Suprapubic skin (tissue), 4 donors: ENCODE data around the gene COL4A6. TPM values are rescaled to one million over a fixed set of nuclear protein-coding genes. Genes with fewer than 3 reads are reported as not detected.
A peak's percentile ranks its signal among the peaks of the same experiment; 100 is the strongest.

Experiments
- DNase-seq, 2 donors: peaks; one replicate each; pipeline ENCODE4 v3.0.0-alpha.2; 2019; ENCODE audit warnings: low spot score in 2 of 2
- H3K27ac ChIP-seq: fragments of 200-600 bp; sonication (generic); one replicate; pipeline ENCODE4 v1.5.1; 2019
- H3K27me3 ChIP-seq: fragments of 200-600 bp; sonication (generic); one replicate; pipeline ENCODE4 v1.5.1; 2019
- H3K36me3 ChIP-seq: fragments of 200-600 bp; sonication (generic); one replicate; pipeline ENCODE4 v1.5.1; 2019
- H3K4me1 ChIP-seq: fragments of 200-600 bp; sonication (generic); one replicate; pipeline ENCODE4 v1.5.1; 2019
- H3K4me3 ChIP-seq: fragments of 200-600 bp; sonication (generic); one replicate; pipeline ENCODE4 v1.5.1; 2019; ENCODE audit warnings: mild to moderate bottlenecking
- H3K9me3 ChIP-seq: fragments of 200-600 bp; sonication (generic); one replicate; pipeline ENCODE4 v1.5.1; 2019
- CTCF ChIP-seq, 2 donors: fragments of 200-600 bp in 1 of 2; fragments of 450-650 bp in 1 of 2; sonication (generic) in 1 of 2; IDR thresholded peaks; one replicate each; pipeline ENCODE4 v1.5.1; 2016 to 2019; ENCODE audit warnings: antibody characterized with exemption in 2 of 2, mild to moderate bottlenecking in 1 of 2, moderate library complexity in 1 of 2
- EP300 ChIP-seq: sonication (generic); formaldehyde crosslinking; IDR thresholded peaks from one replicate; pipeline ENCODE4 v1.6.1; 2017; ENCODE audit warnings: antibody characterized with exemption
- POLR2A ChIP-seq, 2 donors: fragments of 450-650 bp; IDR thresholded peaks; one replicate each; pipeline ENCODE4 v1.6.1; 2017; ENCODE audit warnings: antibody characterized with exemption in 2 of 2, mild to moderate bottlenecking in 2 of 2, moderate library complexity in 2 of 2
- POLR2AphosphoS5 ChIP-seq, 3 donors: sonication (generic); formaldehyde crosslinking; IDR thresholded peaks; one replicate each; pipeline ENCODE4 v1.6.1; 2017; ENCODE audit warnings: antibody characterized with exemption in 3 of 3
- WGBS: methylation state at CpG from one replicate; pipeline ENCODE4 v1.1.5; 2018; 5-methylcytosine and 5-hydroxymethylcytosine counted together
- total RNA-seq, 4 donors: library from RNA; depleted of rRNA; stranded (reverse); fragments of >200 nt; gene quantifications; one replicate each; pipeline ENCODE4 v1.1.0, GENCODE V29; 2016

COL4A6 gene
- total RNA-seq, 4 donors from 2014 or later: 14.9 to 20.7 (median 16.5) TPM

GRCh38 chrX:108267557-108267956 is 170.7 kb downstream of the COL4A6 start:
- Histone ChIP-seq H3K9me3 (no peaks in the 10 kb centered on the region), H3K27me3 (no peaks in the 10 kb centered on the region), H3K27ac (no peak overlapping the region), H3K4me1 (no peaks in the 10 kb centered on the region), H3K4me3 (no peak overlapping the region), H3K36me3 (no peaks in the 10 kb centered on the region)
- TF ChIP-seq EP300 (no peak), POLR2A (IDR thresholded peaks at IDR 0.05) (no peak), POLR2AphosphoS5 (IDR thresholded peaks at IDR 0.05) (no peak), CTCF (IDR thresholded peaks at IDR 0.05) (no peak)
- 25% methylated on average over 2 of the region's 2 CpGs for WGBS
- DNase-seq: no peak

GRCh38 chrX:108264376-108264775 is 173.8 kb downstream of the COL4A6 start:
- Histone ChIP-seq H3K9me3 (no peaks in the 10 kb centered on the region), H3K36me3 (no peaks in the 10 kb centered on the region), H3K27me3 (no peaks in the 10 kb centered on the region), H3K4me1 (no peaks in the 10 kb centered on the region), H3K27ac (no peak overlapping the region), H3K4me3 (no peak overlapping the region)
- TF ChIP-seq CTCF (IDR thresholded peaks at IDR 0.05) (no peak), EP300 (no peak), POLR2AphosphoS5 (IDR thresholded peaks at IDR 0.05) (no peak), POLR2A (IDR thresholded peaks at IDR 0.05) (no peak)
- DNase-seq: no peak
- 38% methylated on average over 2 of the region's 2 CpGs for whole genome bisulfite sequencing

GRCh38 chrX:108261549-108262203 is 176.5 kb downstream of the COL4A6 start:
- no peak overlapping the region for H3K4me3 ChIP-seq
- DNase-seq: no peak
- TF ChIP-seq POLR2AphosphoS5 (IDR thresholded peaks at IDR 0.05) (no peak), CTCF (IDR thresholded peaks at IDR 0.05) (no peak), EP300 (no peak), POLR2A (IDR thresholded peaks at IDR 0.05) (no peak)
- H3K4me1 ChIP-seq: no peaks in the 10 kb centered on the region
- no peaks in the 10 kb centered on the region for H3K27me3 ChIP-seq
- no peaks in the 10 kb centered on the region for H3K36me3 ChIP-seq
- H3K27ac ChIP-seq: peak overlapping the region; percentile 45
- no peaks in the 10 kb centered on the region for H3K9me3 ChIP-seq

GRCh38 chrX:108257556-108257955 is 180.7 kb downstream of the COL4A6 start:
- Histone ChIP-seq H3K27me3 (no peaks in the 10 kb centered on the region), H3K9me3 (no peaks in the 10 kb centered on the region), H3K4me1 (no peaks in the 10 kb centered on the region), H3K27ac (no peak overlapping the region), H3K36me3 (no peaks in the 10 kb centered on the region), H3K4me3 (no peak overlapping the region)
- WGBS: 62% methylated on average over 5 of the region's 5 CpGs
- TF ChIP-seq CTCF (IDR thresholded peaks at IDR 0.05) (no peak), POLR2AphosphoS5 (IDR thresholded peaks at IDR 0.05) (no peak), EP300 (no peak), POLR2A (IDR thresholded peaks at IDR 0.05) (no peak)
- no peak for DNase-seq

- Histone ChIP-seq H3K27ac (no peak overlapping the region), H3K27me3 (no peaks in the 10 kb centered on the region), H3K9me3 (no peaks in the 10 kb centered on the region), H3K4me1 (no peaks in the 10 kb centered on the region), H3K36me3 (no peaks in the 10 kb centered on the region), H3K4me3 (no peak overlapping the region)
- no peak for DNase-seq
- TF ChIP-seq CTCF (IDR thresholded peaks at IDR 0.05): no peak
- no peak for TF ChIP-seq POLR2A (IDR thresholded peaks at IDR 0.05)
- no peak for TF ChIP-seq EP300
- TF ChIP-seq POLR2AphosphoS5 (IDR thresholded peaks at IDR 0.05): no peak
Observed at GRCh38 chrX:108254636-108255035, 183.6 kb downstream of the COL4A6 start.
